Astrocyte of the spinal cord (primary cell): ENCODE results near the gene C6orf120.

Source experiments
- DNase-seq: peaks from one replicate; pipeline ENCODE4 v3.0.0; 2011; ENCODE audit warnings: low read depth, low spot score
- H3K4me3 ChIP-seq: 2 replicates; pipeline ENCODE4 v1.5.1; 2011; ENCODE audit warnings: low read depth, mild to moderate bottlenecking, low read length, moderate library complexity
- in situ Hi-C: cut with HindIII; loops from 2 replicates; pipeline ENCODE4 v1.10.0; 2017; ENCODE audit warnings: low sequenced_read_pairs
- TF ChIP-seq, protein P1 (sequence below): IDR thresholded peaks from 2 replicates; pipeline ENCODE4 v1.5.1; 2012; ENCODE audit warnings: low read depth, mild to moderate bottlenecking, low read length, inconsistent platforms

C6orf120 gene

DNA sequence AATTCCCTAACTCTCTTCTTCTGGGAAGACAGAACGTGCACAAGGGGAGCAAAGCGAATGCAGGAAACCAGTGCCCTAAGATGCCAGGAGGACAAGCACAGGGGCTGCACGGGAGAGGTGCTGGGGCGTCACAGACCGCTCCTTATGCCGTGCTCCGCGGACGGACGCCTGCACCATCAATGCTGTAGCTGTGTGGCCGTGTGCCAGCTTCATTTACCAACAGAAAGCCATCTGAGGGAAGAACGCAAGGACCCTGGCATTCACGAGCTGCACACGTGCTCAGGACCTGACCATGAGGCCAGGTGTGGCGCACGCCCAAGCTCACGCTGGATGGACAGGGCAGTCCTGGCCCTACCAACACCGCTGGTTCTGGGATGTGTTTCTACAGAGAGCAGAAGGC, 35.5 kb upstream of the C6orf120 start:
- no peak for DNase-seq
- in situ Hi-C loops, result no loop called here
- TF ChIP-seq, protein P1, sequence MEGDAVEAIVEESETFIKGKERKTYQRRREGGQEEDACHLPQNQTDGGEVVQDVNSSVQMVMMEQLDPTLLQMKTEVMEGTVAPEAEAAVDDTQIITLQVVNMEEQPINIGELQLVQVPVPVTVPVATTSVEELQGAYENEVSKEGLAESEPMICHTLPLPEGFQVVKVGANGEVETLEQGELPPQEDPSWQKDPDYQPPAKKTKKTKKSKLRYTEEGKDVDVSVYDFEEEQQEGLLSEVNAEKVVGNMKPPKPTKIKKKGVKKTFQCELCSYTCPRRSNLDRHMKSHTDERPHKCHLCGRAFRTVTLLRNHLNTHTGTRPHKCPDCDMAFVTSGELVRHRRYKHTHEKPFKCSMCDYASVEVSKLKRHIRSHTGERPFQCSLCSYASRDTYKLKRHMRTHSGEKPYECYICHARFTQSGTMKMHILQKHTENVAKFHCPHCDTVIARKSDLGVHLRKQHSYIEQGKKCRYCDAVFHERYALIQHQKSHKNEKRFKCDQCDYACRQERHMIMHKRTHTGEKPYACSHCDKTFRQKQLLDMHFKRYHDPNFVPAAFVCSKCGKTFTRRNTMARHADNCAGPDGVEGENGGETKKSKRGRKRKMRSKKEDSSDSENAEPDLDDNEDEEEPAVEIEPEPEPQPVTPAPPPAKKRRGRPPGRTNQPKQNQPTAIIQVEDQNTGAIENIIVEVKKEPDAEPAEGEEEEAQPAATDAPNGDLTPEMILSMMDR, result no peak
- no peak overlapping the region for H3K4me3 ChIP-seq

DNA sequence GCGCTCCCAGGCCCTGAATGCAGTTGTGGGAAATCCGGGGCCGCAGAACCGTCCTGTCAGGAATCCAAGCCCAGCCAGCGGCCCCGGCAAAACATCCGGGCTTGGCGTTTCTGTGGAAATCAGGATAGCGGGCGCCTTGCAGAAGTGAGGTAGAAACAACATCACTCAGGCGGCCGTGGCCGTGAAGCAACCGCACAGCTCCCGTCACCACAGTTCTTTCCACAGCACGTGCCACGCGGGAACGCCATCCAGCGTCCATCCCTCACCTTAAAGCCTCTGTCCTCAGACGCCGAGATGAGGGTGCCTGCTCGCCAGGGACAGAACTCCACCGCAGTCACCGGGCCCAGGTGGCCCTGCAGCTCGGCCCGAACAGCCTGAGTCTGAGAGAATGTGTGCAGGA, 34.2 kb upstream of the C6orf120 start:
- TF ChIP-seq, protein P1, result no peak
- no peak overlapping the region for H3K4me3 ChIP-seq
- DNase-seq, result no peak
- in situ Hi-C loops, result no loop called here

DNA sequence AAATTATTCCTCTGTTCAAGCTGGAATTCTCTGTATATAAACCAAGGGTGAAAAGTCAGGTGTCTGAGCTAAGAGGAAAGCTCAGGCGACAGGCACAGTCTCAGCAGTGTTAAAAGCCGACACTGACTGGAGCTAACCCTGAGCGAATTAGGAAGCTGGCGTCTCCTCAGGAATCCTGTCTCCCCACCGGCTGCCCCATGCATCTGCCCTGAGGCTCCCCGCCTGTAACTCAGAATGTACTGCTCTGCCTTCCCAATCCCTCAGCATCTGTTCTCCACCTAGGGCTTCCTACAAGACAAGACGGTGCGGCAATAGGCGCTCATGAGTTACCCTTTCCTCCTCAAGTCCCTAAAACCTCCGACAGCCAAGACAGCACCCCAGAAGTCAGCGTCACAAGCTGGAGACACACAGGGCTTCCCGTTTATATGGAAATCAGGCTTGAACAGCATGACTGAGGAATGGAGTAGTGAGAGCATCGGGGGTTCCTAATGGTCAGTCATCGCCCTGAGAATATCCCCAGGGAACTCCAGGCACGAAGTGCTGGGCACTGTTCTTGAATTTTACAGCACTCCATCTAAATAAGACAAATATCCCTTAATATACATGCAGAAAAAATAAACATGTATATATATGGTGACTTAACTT, 33.6 kb upstream of the C6orf120 start:
- TF ChIP-seq, protein P1, result no peak
- in situ Hi-C loops, result no loop called here
- H3K4me3 ChIP-seq, result no peak overlapping the region
- DNase-seq, result no peak

DNA sequence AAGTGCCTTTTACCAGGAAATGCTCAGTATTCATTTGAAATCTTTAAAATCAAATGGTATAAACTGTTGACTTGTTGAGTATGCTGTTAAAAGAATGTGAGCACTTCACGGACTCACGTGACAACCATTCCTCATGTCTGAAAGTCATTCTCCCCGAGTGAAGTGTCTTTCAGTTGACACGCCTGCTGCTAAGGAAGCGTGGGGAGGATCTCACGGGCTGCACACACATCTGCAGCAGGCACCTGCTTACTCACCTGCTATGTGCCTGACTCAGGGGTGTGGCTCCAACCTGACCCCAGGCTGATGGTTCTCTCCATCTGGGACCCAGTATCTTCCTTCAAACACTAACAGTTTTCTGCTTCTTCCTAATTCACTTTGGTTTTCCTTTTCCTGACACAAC, 32.8 kb upstream of the C6orf120 start:
- in situ Hi-C loops, result no loop called here
- TF ChIP-seq, protein P1, result no peak
- H3K4me3 ChIP-seq, result no peak overlapping the region
- DNase-seq, result no peak

DNA sequence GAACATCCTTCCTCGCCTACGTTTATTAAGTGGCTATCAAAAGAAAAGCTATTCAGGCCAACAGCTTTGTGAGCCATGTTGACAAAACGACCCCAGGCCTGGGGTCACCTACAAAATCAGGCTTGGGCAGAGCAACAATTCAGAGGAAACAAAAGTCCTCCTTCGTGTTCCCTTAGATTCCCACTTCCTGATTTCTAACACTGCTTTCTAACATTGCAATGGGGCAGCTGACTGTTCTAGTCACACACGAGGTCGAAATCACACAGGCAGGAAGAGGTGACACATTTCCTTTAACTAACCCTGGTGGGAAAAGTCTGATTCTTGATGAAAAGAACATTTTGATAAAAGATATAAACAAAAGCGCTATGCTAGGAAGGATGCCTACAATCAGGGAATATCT, 32.0 kb upstream of the C6orf120 start:
- peak; percentile 9 for DNase-seq
- in situ Hi-C loops, result no loop called here

DNA sequence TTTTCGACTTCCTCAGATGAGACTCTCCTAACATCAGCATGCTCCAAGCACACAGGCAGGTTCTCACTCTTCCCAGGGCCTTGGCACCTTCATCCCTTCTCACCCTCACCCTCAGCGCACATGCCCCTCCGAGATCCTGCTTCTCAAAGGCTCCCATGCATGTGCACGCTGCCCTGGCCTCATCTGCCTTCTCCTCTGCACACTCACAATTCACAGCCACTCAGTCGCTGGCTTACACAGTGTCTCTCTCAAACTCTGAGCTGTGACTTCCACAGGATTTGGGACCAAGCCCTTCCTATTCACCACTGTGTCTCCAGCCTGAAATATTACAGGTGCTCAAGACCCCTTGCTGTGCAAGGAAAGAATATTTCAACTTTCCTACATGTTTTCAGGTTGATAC, 30.4 kb upstream of the C6orf120 start:
- DNase-seq, result no peak
- TF ChIP-seq, protein P1, result no peak
- in situ Hi-C loops, result no loop called here
- no peak overlapping the region for H3K4me3 ChIP-seq

More for the DNA sequence above, 32.0 kb upstream of the C6orf120 start:
- TF ChIP-seq, protein P1, result no peak
- no peak overlapping the region for H3K4me3 ChIP-seq
